ENCODE measurements around the gene LYST.
"Not testable (repeated sequence)": the region's sequence is repeated elsewhere in the genome, so short reads cannot be mapped to it uniquely, and the experiment has no call there.

Gene LYST

GRCh38 chr1:235637756-235638534 is 228.8 kb downstream of the LYST start:
- no peak for DNase-seq (ENCODE audit: low read depth in 3 of 3)

- no peak for DNase-seq (ENCODE audit: low read depth in 3 of 3)
Observed at GRCh38 chr1:235635938-235636662, 230.6 kb downstream of the LYST start.

GRCh38 chr1:235632506-235633401 is 234.0 kb downstream of the LYST start:
- DNase-seq (ENCODE audit: low read depth in 3 of 3) = no peak

DNA sequence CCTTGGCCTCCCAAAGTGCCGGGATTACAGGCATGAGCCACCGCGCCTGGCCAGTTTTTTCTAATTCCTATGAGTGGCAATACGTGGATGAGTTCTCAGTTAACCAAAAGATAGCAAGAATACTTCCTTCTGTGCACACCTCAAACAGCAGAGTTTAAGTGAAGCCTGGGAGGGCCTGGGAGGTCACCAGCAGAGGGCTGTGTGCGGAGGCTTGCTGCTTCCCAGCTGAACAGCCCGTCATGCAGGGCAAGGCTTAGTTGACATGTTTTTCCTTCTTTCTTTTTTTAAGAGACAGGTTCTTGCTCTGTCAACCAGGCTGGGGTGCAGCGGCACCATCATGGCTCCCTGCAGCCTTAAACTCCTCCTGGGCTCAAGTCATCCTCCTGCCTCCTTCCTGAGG is 234.9 kb downstream of the LYST start:
- DNase-seq (ENCODE audit: low read depth in 3 of 3) = no peak

- DNase-seq (ENCODE audit: low read depth in 3 of 3) = no peak
Observed at GRCh38 chr1:235628316-235629005, 238.2 kb downstream of the LYST start.

DNA sequence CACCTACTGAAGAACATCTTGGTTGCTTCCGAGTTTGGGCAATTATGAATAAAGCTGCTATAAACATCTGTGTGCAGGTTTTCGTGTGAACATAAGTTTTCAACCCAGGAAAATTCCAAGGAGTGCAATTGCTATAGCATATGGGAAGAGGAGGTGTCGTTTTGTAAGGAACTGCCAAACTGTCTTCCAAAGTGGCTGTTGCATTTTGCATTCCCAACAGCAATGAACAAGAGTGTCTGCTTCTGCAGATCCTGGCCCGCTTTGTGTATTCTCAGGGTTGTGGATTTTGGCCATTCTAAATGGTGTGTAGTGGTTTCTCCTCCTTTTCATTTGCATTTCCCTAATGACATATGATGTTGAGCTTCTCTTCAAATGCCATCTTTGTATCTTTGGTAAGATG is 240.9 kb downstream of the LYST start:
- DNase-seq (ENCODE audit: low read depth in 3 of 3) = no peak

DNA sequence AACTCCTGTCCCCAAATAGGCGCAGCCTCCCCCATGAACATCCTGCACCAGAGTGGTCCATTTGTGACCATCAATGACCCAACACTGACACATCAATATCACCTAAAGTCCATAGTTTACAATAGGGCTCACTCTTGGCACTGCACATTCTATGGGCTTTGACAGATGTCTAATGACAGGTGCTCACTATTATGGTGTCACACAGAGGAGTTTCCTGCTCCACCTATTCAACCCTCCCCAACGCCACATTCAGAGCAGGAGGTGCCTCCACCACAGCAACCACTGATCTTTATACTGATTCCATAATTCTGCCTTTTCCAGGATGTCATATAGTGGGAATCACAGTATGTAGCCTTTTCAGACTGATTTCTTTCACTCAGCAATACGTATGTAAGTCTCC is 241.4 kb downstream of the LYST start:
- no peak for DNase-seq (ENCODE audit: low read depth in 3 of 3)

DNA sequence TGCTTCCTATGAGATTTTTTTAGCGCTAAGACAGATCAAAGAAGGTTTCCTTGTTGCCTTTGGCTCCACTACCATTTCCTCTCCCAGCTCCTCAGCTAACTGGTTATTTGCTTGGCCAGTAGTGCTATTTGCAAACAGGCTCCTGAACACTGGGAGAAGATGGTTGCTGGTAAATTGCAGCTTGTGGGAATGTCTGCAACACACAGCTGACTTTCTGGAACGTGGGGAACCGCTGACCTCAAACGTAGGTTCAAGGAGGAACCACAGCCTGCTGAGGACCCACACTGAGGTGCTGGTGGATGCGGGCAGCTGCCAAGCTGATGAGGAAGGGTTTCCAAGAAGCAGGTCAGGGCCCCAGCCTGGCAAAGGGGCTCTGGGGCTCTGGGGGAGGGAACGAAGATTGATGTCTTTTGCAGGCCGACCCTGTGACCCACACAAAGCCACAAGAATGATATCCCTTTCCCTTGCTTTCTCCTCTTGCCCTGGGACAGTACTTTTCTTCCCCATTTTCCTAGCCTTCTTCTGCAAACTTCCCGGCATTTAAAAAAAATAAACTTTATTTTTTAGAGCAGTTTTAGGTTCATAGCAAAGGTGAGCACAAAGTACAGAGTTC is 241.9 kb downstream of the LYST start:
- no peak for DNase-seq (ENCODE audit: low read depth in 3 of 3)

DNA sequence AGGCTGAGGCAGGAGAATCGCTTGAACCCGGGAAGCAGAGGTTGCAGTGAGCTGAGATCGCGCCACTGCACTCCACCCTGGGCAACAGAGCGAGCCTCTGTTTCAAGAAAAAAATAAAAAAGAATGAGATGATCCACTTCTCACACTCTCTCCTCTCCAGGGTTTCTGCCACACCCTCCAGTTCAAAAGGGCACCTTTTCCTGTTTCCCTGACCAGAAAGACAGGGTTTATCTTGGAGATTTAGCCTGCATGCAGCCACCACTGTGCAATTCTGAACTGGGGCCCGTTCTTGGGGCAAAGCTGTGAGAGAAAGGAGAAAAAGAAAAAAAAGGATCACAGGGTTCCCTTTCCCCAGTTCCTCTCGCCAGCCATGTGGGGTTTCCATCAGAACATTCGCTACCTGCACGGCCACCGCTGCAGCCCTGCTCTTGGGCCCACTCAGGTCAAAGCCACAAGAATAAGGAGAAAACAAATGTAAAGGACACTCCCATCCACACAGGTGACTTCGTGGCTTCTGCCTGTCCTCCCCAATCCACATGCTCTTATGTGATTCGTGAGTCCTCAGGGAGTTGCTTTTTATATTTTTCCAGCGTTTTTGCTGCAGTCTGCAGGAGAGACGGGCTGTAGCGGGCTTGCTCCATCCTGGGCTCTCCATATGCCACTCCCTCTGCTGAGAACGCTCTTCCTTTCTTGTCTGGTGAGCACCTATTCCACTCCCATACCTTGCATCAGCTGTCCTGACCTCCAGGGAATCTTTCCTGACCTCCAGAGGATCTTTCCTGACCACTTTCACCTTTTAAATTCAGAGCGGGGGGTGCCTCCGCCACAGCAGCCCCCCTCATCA is 243.5 kb downstream of the LYST start:
- no peak for DNase-seq (ENCODE audit: low read depth in 3 of 3)

DNA sequence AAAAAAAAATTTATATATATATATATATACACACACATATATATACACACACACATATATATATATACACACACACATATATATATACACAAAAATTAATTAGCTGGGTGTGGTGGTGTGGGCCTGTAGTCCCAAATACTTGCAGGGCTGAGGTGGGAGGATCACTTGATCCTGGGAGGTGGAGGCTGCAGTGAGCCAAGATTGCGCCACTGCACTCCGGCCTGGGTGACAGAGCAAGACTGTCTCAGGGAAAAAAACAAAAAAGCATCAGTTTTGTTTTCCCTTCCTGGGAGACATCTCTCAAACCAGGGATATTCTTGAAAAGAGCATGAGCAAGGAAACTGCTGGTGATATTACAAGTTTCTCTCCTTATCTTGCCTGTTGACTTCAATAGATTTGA is 247.6 kb downstream of the LYST start:
- not testable (repeated sequence) for DNase-seq (ENCODE audit: low read depth in 3 of 3)

GRCh38 chr1:235617808-235618207 is 248.9 kb downstream of the LYST start:
- no peak for DNase-seq (ENCODE audit: low read depth in 3 of 3)

DNA sequence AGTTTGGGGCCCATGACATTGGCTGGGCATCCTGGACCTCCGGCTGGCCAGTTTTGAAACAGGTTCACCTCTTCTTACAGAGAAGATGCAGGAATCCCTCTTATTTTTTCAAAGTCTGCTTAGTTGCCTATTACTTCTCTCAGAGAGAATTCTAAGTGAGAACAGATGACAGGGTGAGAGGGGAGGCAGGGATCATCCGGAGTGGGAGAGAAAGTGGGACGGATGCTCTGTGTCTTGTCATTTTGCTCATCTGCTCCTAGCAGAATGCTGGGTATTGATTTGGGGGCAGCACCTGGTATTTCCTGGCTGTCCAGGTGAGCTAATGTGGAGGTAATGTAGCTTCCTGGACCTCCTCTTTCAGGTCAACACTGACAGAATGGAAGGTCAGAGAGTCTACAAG is 249.6 kb downstream of the LYST start:
- DNase-seq (ENCODE audit: low read depth in 3 of 3) = no peak

- no peak for DNase-seq (ENCODE audit: low read depth in 3 of 3)
Observed at GRCh38 chr1:235614442-235614954, 252.2 kb downstream of the LYST start.

DNA sequence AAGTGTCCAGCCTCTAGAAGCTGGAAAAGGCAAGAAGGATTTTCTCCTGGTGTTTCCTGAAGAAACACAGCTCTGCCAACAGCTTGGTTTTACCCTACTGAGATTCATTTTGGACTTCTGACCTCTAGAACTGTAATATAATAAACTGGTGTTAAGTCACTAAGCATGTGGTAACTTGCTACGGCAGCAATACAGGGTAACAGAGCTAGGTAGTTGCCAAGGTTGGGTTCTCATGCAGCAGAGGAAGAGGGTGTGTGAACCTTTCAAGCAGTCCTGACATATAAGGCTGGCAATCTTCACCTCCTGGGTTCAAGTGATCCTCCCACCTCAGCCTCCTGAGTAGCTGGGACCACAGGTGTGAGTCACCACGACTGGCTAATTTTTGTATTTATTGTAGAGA is 253.1 kb downstream of the LYST start:
- DNase-seq (ENCODE audit: low read depth in 3 of 3) = no peak

GRCh38 chr1:235612761-235613160 is 253.9 kb downstream of the LYST start:
- DNase-seq (ENCODE audit: low read depth in 3 of 3) = no peak

Measured in stimulated activated CD4-positive, alpha-beta T cell treated with anti-CD3 and anti-CD28 coated beads, TNF-alpha, amount 100 ng/mL, for 4 hours (primary cell).